Uterus (tissue), 2 donors: ENCODE data around the gene THOC3.
"Not testable (repeated sequence)": the region's sequence is repeated elsewhere in the genome, so short reads cannot be mapped to it uniquely, and the experiment has no call there.

Source experiments
- POLR2A ChIP-seq, 2 donors: fragments of 450-650 bp; IDR thresholded peaks; one replicate each; pipeline ENCODE4 v1.6.1; 2016; ENCODE audit warnings: antibody characterized with exemption in 2 of 2, mild to moderate bottlenecking in 1 of 2, moderate library complexity in 1 of 2
- TF ChIP-seq, protein P1 (sequence below), 4 experiments: fragments of 200-600 bp in 2 of 4; fragments of 450-650 bp in 2 of 4; sonication (generic) in 2 of 4; IDR thresholded peaks; one replicate each; pipeline ENCODE4 v1.5.1; 2016 to 2019; ENCODE audit warnings: antibody characterized with exemption in 4 of 4, mild to moderate bottlenecking in 2 of 4, moderate library complexity in 1 of 4

DNA sequence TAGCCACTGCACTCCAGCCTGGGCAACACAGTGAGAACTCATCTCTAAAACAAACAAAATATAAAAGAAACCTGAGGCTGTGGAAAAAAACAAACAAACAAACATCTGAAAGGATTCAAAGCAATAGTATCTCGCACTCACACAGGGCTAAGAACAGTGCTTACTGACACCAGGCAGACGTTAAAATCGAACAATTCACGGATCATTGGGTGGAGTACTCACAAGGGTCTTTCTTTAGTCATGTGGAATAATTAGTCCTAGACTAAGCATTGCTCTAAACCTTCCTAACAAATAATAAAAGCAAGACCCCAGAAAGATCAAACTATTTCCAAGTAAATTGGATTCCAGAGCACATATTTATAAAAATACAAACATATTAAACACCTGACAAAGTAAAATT lies 43.0 kb downstream of the THOC3 start:
- TF ChIP-seq, protein P1, sequence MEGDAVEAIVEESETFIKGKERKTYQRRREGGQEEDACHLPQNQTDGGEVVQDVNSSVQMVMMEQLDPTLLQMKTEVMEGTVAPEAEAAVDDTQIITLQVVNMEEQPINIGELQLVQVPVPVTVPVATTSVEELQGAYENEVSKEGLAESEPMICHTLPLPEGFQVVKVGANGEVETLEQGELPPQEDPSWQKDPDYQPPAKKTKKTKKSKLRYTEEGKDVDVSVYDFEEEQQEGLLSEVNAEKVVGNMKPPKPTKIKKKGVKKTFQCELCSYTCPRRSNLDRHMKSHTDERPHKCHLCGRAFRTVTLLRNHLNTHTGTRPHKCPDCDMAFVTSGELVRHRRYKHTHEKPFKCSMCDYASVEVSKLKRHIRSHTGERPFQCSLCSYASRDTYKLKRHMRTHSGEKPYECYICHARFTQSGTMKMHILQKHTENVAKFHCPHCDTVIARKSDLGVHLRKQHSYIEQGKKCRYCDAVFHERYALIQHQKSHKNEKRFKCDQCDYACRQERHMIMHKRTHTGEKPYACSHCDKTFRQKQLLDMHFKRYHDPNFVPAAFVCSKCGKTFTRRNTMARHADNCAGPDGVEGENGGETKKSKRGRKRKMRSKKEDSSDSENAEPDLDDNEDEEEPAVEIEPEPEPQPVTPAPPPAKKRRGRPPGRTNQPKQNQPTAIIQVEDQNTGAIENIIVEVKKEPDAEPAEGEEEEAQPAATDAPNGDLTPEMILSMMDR (IDR thresholded peaks at IDR 0.05): not testable (repeated sequence)
- not testable (repeated sequence) for TF ChIP-seq POLR2A (IDR thresholded peaks at IDR 0.05)
